Neuron (in vitro differentiated cells): ENCODE results near the gene VPS35L.

Experiments used
- H2AFZ ChIP-seq: one replicate; pipeline ENCODE4 v1.6.1; 2013; ENCODE audit warnings: low read depth, mild to moderate bottlenecking, inconsistent platforms, low read length, moderate library complexity
- H3K27me3 ChIP-seq: one replicate; pipeline ENCODE4 v1.6.1; 2013; ENCODE audit warnings: low read length; ENCODE audit not compliant: insufficient read depth
- H3K36me3 ChIP-seq: one replicate; pipeline ENCODE4 v1.6.1; 2013; ENCODE audit warnings: low read length; ENCODE audit not compliant: insufficient read depth
- H3K4me1 ChIP-seq: one replicate; pipeline ENCODE4 v1.6.1; 2013; ENCODE audit warnings: low read length; ENCODE audit not compliant: insufficient read depth
- H3K4me3 ChIP-seq: 2 replicates; pipeline ENCODE4 v1.5.1; 2013; ENCODE audit warnings: mild to moderate bottlenecking, low read length, moderate library complexity
- H3K9me3 ChIP-seq: one replicate; pipeline ENCODE4 v1.6.1; 2013; ENCODE audit warnings: low read length

VPS35L gene

DNA sequence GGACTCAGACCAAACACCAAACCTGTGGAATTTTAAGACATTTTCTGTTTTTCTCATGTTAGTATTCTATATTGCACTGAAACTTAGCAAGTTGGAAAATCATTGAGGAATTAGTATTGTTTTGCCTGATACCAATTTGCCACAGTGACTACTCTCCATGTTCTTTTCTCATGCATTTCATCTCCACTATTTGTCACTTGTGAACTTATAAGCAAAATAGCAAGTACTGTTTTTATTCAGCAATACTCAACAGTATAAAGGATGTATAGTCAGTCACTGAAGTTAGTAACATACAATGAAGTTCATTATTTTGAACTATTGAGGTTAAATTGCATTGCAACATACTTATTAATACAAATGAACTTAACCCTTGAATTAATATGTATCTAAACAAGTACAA lies 5.8 kb upstream of the VPS35L start:
- H2AFZ ChIP-seq, result no peak overlapping the region
- no peaks in the 10 kb centered on the region for H3K27me3 ChIP-seq
- H3K4me3 ChIP-seq, result no peak overlapping the region
- no peaks in the 10 kb centered on the region for H3K9me3 ChIP-seq
- no peaks in the 10 kb centered on the region for H3K4me1 ChIP-seq
- peaks cover 65% of the 10 kb centered on the region for H3K36me3 ChIP-seq

DNA sequence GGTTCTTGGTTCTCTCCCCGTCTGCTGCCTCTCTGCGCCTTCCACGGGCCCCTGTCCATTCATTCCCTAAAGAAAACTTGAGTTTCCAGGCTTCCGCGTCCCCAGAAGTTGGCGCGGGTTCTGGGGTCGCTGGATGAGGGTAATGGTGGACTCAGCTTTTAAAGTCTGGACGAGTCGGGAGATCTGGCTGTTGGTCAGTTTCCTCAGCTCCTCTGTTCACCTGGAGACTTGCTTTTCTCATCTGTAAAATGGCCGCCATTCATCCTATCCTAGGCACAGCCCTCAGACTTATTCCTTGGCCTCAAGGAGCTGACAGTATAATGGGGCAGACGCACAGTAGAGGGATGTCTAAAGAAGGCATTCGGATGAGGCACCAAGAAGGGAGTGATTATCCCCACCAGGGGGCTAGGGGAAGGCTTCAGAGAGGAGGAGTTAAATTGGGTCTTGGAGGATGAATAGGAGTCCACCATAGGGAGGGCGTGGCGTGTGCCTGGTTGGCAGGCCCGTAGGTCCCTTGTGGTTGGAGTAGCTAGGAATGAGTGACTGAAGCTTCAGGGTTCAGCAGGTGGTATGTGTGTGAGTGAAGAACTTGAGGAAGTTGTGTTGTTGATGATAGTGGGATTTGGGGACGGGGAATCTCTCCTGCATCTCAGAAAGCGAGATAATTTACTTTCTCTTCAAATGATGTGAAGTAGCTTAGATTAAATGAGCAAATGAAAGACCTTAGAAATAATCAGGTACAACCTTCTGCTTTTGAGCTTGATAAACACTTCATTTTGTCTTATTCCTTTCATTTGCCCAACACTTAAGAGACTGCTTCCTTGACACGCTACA lies 652 bp downstream of the VPS35L start:
- Histone ChIP-seq H3K36me3 (peaks cover 10% of the 10 kb centered on the region), H3K9me3 (no peaks in the 10 kb centered on the region), H3K4me1 (no peaks in the 10 kb centered on the region), H3K4me3 (peak overlapping the region; percentile 76), H2AFZ (peak overlapping the region; percentile 83), H3K27me3 (no peaks in the 10 kb centered on the region)

DNA sequence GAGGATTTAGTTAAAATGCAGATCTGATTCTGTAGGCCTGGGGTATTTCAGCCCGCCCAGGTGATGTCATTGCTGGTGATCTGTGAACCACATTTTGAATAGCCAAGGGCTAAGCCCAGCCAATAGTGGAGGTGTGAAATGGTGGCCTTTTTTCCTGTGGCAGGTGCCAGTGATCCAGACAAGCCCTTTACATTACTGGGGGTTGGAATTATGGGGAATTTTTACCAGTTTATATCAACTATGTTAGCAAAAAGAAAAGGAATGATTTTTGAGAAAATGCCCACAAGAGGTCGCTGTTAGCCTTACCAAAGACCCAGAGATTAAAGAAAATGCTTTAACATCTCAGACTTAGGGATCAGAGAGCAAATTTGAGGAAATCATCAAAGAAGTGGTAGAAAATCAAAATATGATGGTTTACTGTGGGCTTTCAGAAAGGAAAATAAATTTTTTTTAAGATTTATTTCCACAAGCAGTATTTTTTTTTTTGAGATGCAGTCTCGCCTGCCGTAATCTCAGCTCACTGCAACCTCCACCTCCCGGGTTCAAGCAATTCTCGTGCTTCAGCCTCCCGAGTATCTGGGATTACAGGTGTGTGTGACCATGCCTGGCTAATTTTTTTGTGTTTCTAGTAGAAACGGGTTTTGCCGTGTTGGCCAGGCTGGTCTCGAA lies 3.9 kb downstream of the VPS35L start:
- no peaks in the 10 kb centered on the region for H3K4me1 ChIP-seq
- H3K36me3 ChIP-seq, result peaks cover under 1% of the 10 kb centered on the region
- H3K4me3 ChIP-seq, result no peak overlapping the region
- no peaks in the 10 kb centered on the region for H3K9me3 ChIP-seq
- H3K27me3 ChIP-seq, result no peaks in the 10 kb centered on the region
- H2AFZ ChIP-seq, result no peak overlapping the region

DNA sequence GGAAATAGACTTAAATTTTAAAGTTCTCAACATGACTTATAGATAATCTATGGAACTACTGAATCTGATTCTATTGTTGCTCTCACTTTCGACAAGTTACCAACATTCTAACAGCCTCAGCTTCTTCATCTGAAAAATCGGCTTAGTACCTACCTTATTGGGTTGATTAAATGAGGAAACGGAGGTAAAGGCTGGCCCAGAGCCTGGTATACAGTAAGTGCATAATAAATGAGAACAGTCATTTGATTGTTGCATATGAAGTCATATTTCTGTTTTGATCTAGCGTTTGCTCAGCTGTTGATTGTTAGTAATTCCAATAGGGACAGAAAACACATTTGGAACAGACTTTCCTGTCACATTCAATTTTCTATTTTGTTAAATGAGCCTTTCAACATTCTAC lies 4.6 kb downstream of the VPS35L start:
- no peaks in the 10 kb centered on the region for H3K4me1 ChIP-seq
- peaks cover 7% of the 10 kb centered on the region for H3K36me3 ChIP-seq
- no peaks in the 10 kb centered on the region for H3K27me3 ChIP-seq
- H3K9me3 ChIP-seq, result no peaks in the 10 kb centered on the region
- no peak overlapping the region for H3K4me3 ChIP-seq
- no peak overlapping the region for H2AFZ ChIP-seq

DNA sequence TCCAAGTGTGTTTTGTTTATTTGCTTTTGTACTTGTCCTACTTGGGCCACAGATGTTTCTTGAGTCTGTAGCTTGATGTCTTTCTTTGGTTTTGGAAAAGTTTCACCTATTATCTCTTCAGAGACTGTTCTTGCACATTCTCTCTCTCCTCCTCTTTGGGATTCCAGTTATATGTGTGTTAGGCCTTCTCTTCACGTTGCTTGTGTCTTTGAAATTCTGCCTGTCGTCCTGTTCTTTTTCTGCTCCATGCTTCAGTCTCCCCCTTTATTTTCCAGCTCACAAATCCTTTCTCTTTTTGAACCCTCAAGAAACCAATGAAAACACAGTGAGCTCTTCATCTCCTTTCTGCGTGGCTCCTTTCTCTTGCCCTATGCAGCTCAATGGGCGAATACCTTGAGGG lies 7.9 kb downstream of the VPS35L start:
- Histone ChIP-seq H2AFZ (no peak overlapping the region), H3K4me3 (no peak overlapping the region), H3K4me1 (no peaks in the 10 kb centered on the region), H3K36me3 (peaks cover 30% of the 10 kb centered on the region), H3K9me3 (peaks cover 2% of the 10 kb centered on the region), H3K27me3 (no peaks in the 10 kb centered on the region)

DNA sequence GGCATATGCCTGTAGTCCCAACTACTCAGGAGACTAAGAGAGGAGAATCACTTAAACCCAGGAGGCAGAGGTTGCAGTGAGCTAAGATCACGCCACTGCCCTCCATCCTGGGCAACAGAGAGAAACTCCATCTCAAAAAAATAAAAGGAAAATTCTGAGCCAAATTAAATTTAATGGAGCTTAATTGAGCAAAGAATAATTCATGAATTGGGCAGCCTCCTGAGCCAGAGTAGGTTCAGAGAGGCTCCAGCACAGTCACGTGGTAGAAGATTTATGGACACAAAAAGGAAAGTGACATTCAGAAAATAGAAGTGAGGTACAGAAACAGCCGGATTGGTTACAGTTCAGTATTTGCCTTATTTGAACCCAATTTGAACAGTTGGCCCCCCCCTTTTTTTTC lies 10.9 kb downstream of the VPS35L start:
- no peaks in the 10 kb centered on the region for H3K4me1 ChIP-seq
- H3K4me3 ChIP-seq, result no peak overlapping the region
- H3K9me3 ChIP-seq, result peaks cover 2% of the 10 kb centered on the region
- H3K36me3 ChIP-seq, result peaks cover 52% of the 10 kb centered on the region
- H3K27me3 ChIP-seq, result no peaks in the 10 kb centered on the region
- no peak overlapping the region for H2AFZ ChIP-seq

DNA sequence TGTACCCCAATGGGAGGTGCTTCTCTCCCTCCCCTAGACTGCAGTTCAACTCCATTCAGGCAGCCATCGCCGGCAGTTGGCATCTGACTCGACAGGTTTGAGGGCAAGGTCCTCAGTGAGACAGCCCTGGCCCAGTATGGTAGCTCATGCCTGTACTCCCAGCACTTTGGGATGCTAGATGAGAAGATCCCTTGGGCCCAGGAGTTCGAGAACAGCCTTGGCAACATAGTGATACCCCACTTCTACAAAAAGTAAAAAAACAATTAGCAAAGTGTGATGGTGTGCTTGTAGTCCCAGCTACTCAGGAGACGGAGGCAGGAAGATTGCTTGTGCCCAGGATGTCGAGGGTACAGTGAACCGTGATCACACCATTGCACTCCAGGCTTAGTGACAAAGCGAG lies 12.1 kb downstream of the VPS35L start:
- Histone ChIP-seq H3K9me3 (peaks cover 2% of the 10 kb centered on the region), H3K4me1 (no peaks in the 10 kb centered on the region), H3K4me3 (no peak overlapping the region), H3K27me3 (no peaks in the 10 kb centered on the region), H2AFZ (no peak overlapping the region), H3K36me3 (peaks cover 56% of the 10 kb centered on the region)

DNA sequence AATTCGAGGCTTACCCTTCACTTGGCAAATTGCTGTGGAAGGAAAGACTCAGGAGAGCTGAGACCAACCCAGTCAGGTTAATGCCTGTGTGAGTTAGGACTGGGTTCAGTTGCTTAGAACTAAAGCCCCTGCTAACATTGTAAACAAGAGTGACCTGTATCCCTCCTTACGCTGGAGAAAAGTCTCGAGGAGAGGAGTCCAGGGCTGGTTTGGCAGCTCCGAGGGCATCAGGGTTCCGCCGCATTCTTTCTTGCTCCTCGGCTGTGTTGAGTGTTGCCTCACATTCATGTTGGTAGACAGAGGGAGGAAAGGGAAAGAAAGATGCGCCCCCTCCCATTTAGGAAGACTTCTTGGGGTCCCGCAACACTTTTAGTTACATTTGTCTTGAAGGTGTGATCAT lies 18.5 kb downstream of the VPS35L start:
- Histone ChIP-seq H3K27me3 (no peaks in the 10 kb centered on the region), H3K36me3 (peaks cover 67% of the 10 kb centered on the region)

DNA sequence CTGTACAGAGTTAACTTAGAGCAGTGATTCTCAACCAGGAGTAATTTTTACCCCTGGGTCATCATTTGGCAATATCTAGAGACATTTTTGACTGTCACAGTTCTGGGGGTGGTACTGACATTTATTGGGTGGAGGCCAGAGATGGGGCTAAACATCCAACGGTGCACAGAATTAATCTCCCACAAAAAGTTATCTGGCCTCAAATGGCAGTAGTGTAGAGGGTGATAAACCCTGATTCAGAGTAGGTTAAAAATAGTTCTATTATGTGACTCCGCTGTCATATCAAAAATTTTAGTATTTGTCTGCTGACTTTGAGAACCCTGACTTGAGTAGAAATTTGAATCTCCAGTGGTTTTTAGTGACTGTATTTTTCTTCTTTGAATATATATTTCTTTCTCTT lies 19.1 kb downstream of the VPS35L start:
- no peaks in the 10 kb centered on the region for H3K27me3 ChIP-seq
- H3K36me3 ChIP-seq, result peaks cover 63% of the 10 kb centered on the region
- H3K4me3 ChIP-seq, result no peak overlapping the region
- no peaks in the 10 kb centered on the region for H3K4me1 ChIP-seq
- H3K9me3 ChIP-seq, result peaks cover 2% of the 10 kb centered on the region
- H2AFZ ChIP-seq, result no peak overlapping the region

More for the DNA sequence above, 18.5 kb downstream of the VPS35L start:
- H3K4me3 ChIP-seq, result no peak overlapping the region
- peaks cover 2% of the 10 kb centered on the region for H3K9me3 ChIP-seq
- no peak overlapping the region for H2AFZ ChIP-seq
- no peaks in the 10 kb centered on the region for H3K4me1 ChIP-seq

DNA sequence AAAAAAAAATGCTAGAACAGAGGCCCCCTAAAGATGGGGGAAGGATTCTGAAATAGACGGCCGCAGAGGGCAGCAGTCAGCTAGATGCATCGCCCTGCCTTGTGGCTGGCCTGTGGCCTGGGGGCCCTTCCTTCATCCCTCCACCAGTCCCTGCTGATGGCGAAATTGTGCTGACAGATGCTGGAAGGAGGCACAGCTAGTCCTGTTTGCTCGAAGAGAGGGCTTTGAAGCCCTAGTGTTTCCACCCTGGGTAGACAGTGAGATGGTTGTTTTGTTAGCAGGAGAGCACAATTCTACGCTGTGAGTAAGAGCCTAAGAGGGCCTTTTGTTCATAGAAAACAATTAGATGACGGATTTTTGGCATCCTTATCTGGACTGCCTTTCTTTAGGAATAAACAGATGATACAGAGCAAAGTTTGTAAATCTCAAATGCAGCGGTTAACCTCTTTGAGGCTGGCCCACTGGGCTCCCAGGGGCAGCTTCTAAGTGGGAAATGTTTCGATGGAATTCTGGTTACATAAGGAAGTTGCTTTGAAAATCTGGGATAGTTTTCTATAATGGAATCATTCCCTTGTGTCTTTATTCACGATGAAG lies 23.0 kb downstream of the VPS35L start:
- H2AFZ ChIP-seq, result no peak overlapping the region
- peaks cover 14% of the 10 kb centered on the region for H3K9me3 ChIP-seq
- no peaks in the 10 kb centered on the region for H3K27me3 ChIP-seq
- H3K36me3 ChIP-seq, result peaks cover 71% of the 10 kb centered on the region
- H3K4me1 ChIP-seq, result no peaks in the 10 kb centered on the region
- no peak overlapping the region for H3K4me3 ChIP-seq

DNA sequence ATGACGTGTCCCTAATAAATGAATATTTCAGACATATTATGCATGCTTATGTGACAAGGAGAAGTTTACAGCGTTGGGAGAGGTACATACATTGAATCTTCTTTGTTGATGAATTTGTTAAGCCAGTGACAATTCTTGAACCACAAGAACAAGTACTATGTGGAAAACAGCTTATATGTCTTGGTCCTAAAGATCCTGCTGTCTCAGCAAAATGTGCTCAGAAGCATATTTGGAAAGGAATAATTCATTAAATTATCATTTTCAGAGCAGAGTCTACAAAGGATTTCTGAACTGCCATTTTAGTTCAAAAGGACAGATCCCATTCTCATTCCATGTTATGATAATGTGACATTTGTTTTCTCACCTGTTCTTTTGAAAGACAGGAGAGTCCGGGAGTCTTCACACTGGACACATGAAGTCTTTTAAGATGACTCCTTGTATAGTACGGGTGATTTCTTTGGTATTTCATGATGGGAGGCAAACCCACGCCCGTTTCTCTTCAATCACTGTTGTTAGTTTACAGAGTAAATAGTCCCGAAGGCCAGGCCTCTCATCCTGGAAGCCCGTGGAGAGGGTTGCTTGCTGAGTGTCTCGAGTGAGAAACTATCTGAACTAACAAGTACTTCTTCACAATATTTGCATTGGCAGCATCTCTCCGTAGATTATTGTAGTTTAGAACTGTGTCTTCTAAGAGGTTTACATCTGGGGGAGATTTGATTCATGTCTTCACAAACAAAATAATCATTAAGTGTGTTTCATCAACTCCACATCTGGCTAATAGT lies 26.7 kb downstream of the VPS35L start:
- peaks cover 14% of the 10 kb centered on the region for H3K9me3 ChIP-seq
- H2AFZ ChIP-seq, result no peak overlapping the region
- peaks cover 55% of the 10 kb centered on the region for H3K36me3 ChIP-seq
- H3K4me3 ChIP-seq, result no peak overlapping the region
- no peaks in the 10 kb centered on the region for H3K27me3 ChIP-seq
- no peaks in the 10 kb centered on the region for H3K4me1 ChIP-seq

DNA sequence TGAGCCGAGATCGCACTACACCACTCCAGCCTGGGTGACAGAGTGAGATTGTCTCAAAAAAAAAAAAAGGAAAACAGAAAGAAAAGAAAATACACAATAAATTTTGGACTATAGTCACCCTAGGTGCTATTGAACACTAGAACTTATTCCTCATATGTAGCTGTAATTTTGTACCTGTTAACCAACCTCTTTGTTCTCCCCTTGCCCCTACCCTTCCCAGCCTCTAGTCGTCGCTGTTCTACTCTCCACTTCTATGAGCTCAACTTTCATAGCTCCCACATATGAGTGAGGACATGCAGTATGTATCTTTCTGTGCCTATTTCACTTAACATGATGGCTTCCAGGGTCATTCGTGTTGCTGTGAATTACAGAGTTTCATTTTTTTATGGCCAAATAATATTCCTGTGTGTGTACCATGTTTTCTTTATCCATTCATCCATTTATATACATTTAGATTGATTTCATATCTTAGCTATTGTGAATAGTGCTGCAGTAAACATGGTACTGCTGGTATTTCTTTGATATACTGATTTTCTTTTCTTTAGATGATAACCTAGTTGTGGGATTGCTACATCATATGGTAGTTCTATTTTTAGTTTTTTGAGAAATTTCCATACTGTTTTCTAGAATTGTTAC lies 28.3 kb downstream of the VPS35L start:
- Histone ChIP-seq H3K36me3 (peaks cover 45% of the 10 kb centered on the region), H3K4me1 (no peaks in the 10 kb centered on the region), H3K9me3 (peaks cover 12% of the 10 kb centered on the region), H3K4me3 (no peak overlapping the region), H3K27me3 (no peaks in the 10 kb centered on the region), H2AFZ (no peak overlapping the region)
